ENCODE data around the gene GNAZ. TPM values are rescaled to one million over a fixed set of nuclear protein-coding genes. Genes with fewer than 3 reads are reported as not detected.

The GNAZ gene
- total RNA-seq, 4 donors from 2014 or later: 50.1 to 89.2 (median 55.0) TPM

DNA sequence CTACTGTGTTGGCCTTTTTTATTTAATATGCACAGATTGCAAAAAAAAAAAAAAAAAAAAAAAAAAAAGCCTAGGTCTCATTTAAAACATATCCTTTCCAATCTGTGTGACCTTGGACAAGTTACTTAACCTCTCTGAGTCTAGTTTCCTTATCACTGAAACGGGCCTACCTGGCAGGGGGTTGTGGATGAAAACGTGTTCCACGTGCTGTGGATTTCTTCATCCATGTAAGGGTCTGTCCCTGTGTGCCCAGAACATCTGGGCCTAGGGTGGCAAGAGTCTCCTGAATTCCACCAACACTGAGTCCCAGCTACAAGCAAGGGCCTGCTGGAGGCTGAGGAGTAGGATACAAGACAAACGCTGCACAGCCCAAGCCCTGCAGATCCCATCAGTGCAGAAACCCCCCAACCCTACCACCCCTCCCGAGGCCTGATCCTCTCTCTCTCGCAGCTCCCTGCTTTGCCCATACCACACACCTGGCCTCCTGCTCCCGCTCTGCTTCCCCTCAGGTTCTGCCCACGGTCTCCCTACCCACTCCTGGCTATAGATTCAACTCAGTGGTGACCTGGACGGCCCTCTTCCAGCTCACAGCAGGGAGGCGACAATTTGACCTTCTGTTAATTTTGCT lies 4.7 kb upstream of the GNAZ start:
- H3K4me1 ChIP-seq: peaks cover 0 to 13% (median 0%) of the 10 kb centered on the region in 3 donors
- H3K36me3 ChIP-seq: no peaks in the 10 kb centered on the region
- no peaks in the 10 kb centered on the region for H3K27me3 ChIP-seq
- no peak for ATAC-seq
- no peak overlapping the region for H3K27ac ChIP-seq
- WGBS, 2 donors (ENCODE audit: low coverage in 1 of 2): 67 to 77% methylated on average over 5 of the region's 10 CpGs
- TF ChIP-seq POLR2AphosphoS5 (IDR thresholded peaks at IDR 0.05) (no peak), POLR2A (IDR thresholded peaks at IDR 0.05) (no peak)
- H3K4me3 ChIP-seq: no peak overlapping the region
- no peaks in the 10 kb centered on the region for H3K9me3 ChIP-seq

DNA sequence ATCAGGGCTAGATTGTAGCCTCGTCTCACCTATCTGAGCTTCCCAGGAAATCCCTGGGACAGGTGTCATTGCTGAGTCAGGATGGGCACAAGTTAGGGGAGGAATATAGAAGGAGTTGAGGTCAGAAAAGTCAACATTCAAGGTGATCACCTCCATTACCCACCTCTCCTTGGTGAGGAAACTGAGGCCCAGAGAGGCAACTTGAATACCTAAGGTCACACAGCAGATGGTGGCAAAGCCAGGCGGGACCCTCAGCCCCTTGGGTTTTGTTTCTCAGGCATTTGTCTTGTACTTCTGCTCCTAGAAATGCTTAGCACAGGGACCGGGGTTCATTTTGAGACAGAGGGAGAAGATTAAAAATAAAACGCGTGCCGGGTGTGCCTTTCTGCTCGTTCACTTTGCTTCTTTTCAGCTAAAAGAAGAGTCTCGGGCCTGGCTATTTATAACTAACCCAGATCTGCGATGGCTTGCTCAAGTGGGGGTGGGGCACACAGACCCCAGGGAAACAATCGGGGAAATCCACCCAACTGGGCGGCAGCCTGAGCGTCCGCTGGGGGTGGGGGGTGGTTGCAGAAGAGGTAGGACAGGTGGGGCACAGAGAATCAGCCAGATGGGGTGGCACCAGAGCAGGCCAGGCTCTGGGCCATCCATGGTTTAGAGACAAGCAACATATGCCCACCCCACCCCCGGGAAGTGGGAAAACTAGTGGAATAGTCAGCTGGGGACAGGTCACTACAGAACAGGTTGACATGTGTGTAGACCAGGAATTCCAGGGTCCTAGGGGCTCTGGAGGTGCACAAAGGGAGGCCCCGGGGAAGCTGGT lies 3.9 kb upstream of the GNAZ start:
- no peak for ATAC-seq
- TF ChIP-seq POLR2A (IDR thresholded peaks at IDR 0.05) (no peak), POLR2AphosphoS5 (IDR thresholded peaks at IDR 0.05) (no peak), EP300 (IDR thresholded peaks at IDR 0.05) (no peak)
- TF ChIP-seq, protein P1, sequence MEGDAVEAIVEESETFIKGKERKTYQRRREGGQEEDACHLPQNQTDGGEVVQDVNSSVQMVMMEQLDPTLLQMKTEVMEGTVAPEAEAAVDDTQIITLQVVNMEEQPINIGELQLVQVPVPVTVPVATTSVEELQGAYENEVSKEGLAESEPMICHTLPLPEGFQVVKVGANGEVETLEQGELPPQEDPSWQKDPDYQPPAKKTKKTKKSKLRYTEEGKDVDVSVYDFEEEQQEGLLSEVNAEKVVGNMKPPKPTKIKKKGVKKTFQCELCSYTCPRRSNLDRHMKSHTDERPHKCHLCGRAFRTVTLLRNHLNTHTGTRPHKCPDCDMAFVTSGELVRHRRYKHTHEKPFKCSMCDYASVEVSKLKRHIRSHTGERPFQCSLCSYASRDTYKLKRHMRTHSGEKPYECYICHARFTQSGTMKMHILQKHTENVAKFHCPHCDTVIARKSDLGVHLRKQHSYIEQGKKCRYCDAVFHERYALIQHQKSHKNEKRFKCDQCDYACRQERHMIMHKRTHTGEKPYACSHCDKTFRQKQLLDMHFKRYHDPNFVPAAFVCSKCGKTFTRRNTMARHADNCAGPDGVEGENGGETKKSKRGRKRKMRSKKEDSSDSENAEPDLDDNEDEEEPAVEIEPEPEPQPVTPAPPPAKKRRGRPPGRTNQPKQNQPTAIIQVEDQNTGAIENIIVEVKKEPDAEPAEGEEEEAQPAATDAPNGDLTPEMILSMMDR (IDR thresholded peaks at IDR 0.05): no peak
- H3K4me1 ChIP-seq: peaks cover 0 to 21% (median 5%) of the 10 kb centered on the region in 3 donors
- no peaks in the 10 kb centered on the region for H3K36me3 ChIP-seq
- H3K4me3 ChIP-seq: no peak overlapping the region
- 75 to 100% methylated on average over 3 to 9 of the region's 15 CpGs for whole genome bisulfite sequencing, 2 donors (ENCODE audit: low coverage in 1 of 2)
- no peaks in the 10 kb centered on the region for H3K9me3 ChIP-seq
- no peak overlapping the region for H3K27ac ChIP-seq
- H3K27me3 ChIP-seq: no peaks in the 10 kb centered on the region

GRCh38 chr22:23067023-23067650 lies 3.2 kb upstream of the GNAZ start:
- ATAC-seq: no peak
- peaks cover 0 to 28% (median 5%) of the 10 kb centered on the region in 3 donors for H3K4me1 ChIP-seq
- 89% methylated on average over 3 of the region's 6 CpGs; no CpG with 5 or more reads in 1 of the 2 donors for WGBS, 2 donors (ENCODE audit: low coverage in 1 of 2)
- no peaks in the 10 kb centered on the region for H3K27me3 ChIP-seq
- H3K36me3 ChIP-seq: no peaks in the 10 kb centered on the region
- TF ChIP-seq, protein P1 (IDR thresholded peaks at IDR 0.05): no peak
- no peak for TF ChIP-seq POLR2A (IDR thresholded peaks at IDR 0.05)
- no peaks in the 10 kb centered on the region for H3K9me3 ChIP-seq
- no peak overlapping the region for H3K27ac ChIP-seq
- H3K4me3 ChIP-seq: no peak overlapping the region

- Histone ChIP-seq H3K9me3 (no peaks in the 10 kb centered on the region), H3K4me1 (peaks cover 0 to 33% (median 5%) of the 10 kb centered on the region in 3 donors), H3K27ac (no peak overlapping the region), H3K4me3 (no peak overlapping the region), H3K27me3 (no peaks in the 10 kb centered on the region), H3K36me3 (no peaks in the 10 kb centered on the region)
- 85 to 94% methylated on average over 3 to 4 of the region's 5 CpGs for WGBS, 2 donors (ENCODE audit: low coverage in 1 of 2)
- no peak for TF ChIP-seq POLR2A (IDR thresholded peaks at IDR 0.05)
- no peak for TF ChIP-seq POLR2AphosphoS5 (IDR thresholded peaks at IDR 0.05)
- no peak for ATAC-seq
Observed at GRCh38 chr22:23067691-23068090, 2.6 kb upstream of the GNAZ start.

DNA sequence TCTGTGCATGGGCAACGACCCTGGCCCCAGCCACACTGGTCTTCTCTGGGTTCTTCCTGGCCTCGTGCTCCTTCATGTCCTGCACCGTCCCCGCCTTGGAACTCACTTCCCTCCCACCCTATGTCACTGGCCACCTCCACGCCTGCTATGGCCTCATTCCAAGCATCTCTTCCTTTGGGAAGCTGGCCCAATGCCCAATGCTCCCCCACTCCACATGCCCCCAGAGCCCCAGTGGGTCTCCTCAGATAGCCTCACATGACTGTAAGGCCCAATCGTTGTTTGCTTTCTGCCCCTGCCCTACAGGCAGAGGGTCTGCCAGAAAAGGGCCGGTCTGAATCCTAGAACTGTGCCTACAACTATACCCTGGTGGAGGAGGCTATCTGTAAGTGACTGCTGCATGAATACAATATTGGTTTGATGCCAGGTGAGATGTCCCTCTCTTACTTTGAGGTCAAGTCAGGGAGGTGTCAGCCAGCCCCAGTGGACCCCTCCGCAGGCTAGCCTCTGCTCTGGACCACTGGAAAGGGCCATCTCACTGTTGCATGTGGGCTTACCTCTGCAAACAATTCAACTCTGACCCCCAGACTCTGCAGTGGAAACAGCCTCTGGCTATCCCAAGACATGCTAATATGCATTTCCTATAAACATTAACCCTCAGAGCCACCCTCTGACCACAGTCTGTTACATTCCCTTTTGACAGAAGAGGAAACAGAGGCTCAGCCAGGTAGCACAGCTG lies 2.1 kb upstream of the GNAZ start:
- H3K27ac ChIP-seq: no peak overlapping the region
- H3K4me1 ChIP-seq: peaks cover 0 to 33% (median 5%) of the 10 kb centered on the region in 3 donors
- no peak overlapping the region for H3K4me3 ChIP-seq
- no peaks in the 10 kb centered on the region for H3K36me3 ChIP-seq
- WGBS, 2 donors (ENCODE audit: low coverage in 1 of 2): 74 to 92% methylated on average over 2 to 7 of the region's 8 CpGs
- no peak for ATAC-seq
- no peak for TF ChIP-seq POLR2AphosphoS5 (IDR thresholded peaks at IDR 0.05)
- TF ChIP-seq EP300 (IDR thresholded peaks at IDR 0.05): no peak
- TF ChIP-seq, protein P1 (IDR thresholded peaks at IDR 0.05): no peak
- no peak for TF ChIP-seq POLR2A (IDR thresholded peaks at IDR 0.05)
- no peaks in the 10 kb centered on the region for H3K9me3 ChIP-seq
- no peaks in the 10 kb centered on the region for H3K27me3 ChIP-seq

Measured in gastroesophageal sphincter (tissue), 4 donors.